Colonic mucosa (tissue), 4 donors: ENCODE results near the gene LLPH. TPM values are rescaled to one million over a fixed set of nuclear protein-coding genes. Genes with fewer than 3 reads are reported as not detected.

Source experiments
- DNase-seq: peaks from one replicate; pipeline ENCODE4 v3.0.0-alpha.2; 2020
- H3K27ac ChIP-seq: fragments of 200-600 bp; one replicate; pipeline ENCODE4 v1.8.0; 2021
- H3K27me3 ChIP-seq: fragments of 200-600 bp; one replicate; pipeline ENCODE4 v1.8.0; 2021
- H3K36me3 ChIP-seq: fragments of 200-600 bp; one replicate; pipeline ENCODE4 v1.8.0; 2021
- H3K4me1 ChIP-seq: fragments of 200-600 bp; one replicate; pipeline ENCODE4 v1.8.0; 2021; ENCODE audit warnings: mild to moderate bottlenecking
- H3K4me3 ChIP-seq: fragments of 200-600 bp; one replicate; pipeline ENCODE4 v1.8.0; 2021
- H3K9ac ChIP-seq, 2 donors: one replicate each; pipeline ENCODE4 v1.7.0; 2013; ENCODE audit warnings: control low read depth in 2 of 2, low read depth in 2 of 2, low read length in 2 of 2
- H3K9me3 ChIP-seq: fragments of 200-600 bp; one replicate; pipeline ENCODE4 v1.8.0; 2021
- CTCF ChIP-seq: fragments of 200-600 bp; IDR thresholded peaks from one replicate; pipeline ENCODE4 v1.8.0; 2022; ENCODE audit warnings: antibody characterized with exemption, mild to moderate bottlenecking
- intact Hi-C: fragments of 100-400 bp; cut with DNase I; formaldehyde crosslinking; loops from one replicate; pipeline ENCODE4 v1.14.1; 2022
- total RNA-seq, 2 donors: library from RNA; stranded (reverse); fragmentation: NEBNext Ultra II Directional in 1 of 2; extraction: Animal tissue kit (Norgen Biotek cat#: 25700) in 1 of 2; gene quantifications; one replicate each; pipeline ENCODE4 v1.2.1, GENCODE V29; 2021
- donor health status: healthy.
- donor health status: DM: no; HTN: no; CAD: no.
- donor health status: DM: no; HTN: no; CAD: no.

Gene LLPH
- total RNA-seq, 2 donors from 2014 or later = 21.0 to 28.5 TPM

- no peak for DNase-seq
- H3K4me3 ChIP-seq = no peak overlapping the region
- H3K36me3 ChIP-seq = no peaks in the 10 kb centered on the region
- H3K27ac ChIP-seq = no peak overlapping the region
- no peak overlapping the region for H3K9ac ChIP-seq
- intact Hi-C loops = no loop called here
- no peaks in the 10 kb centered on the region for H3K4me1 ChIP-seq
- H3K27me3 ChIP-seq = no peaks in the 10 kb centered on the region
- no peaks in the 10 kb centered on the region for H3K9me3 ChIP-seq
- no peak for TF ChIP-seq CTCF
Observed at GRCh38 chr12:66072135-66072534, 58.4 kb downstream of the LLPH start.

- no peaks in the 10 kb centered on the region for H3K9me3 ChIP-seq
- H3K27me3 ChIP-seq = no peaks in the 10 kb centered on the region
- TF ChIP-seq CTCF = no peak
- DNase-seq = no peak
- intact Hi-C loops = no loop called here
- H3K4me3 ChIP-seq = no peak overlapping the region
- H3K36me3 ChIP-seq = no peaks in the 10 kb centered on the region
- no peak overlapping the region for H3K27ac ChIP-seq
- no peaks in the 10 kb centered on the region for H3K4me1 ChIP-seq
- no peak overlapping the region for H3K9ac ChIP-seq
Observed at GRCh38 chr12:66071549-66071948, 59.0 kb downstream of the LLPH start.

GRCh38 chr12:66070378-66071120 is 60.0 kb downstream of the LLPH start:
- H3K27me3 ChIP-seq = no peaks in the 10 kb centered on the region
- no peaks in the 10 kb centered on the region for H3K9me3 ChIP-seq
- no peak overlapping the region for H3K27ac ChIP-seq
- TF ChIP-seq CTCF = no peak
- H3K4me1 ChIP-seq = no peaks in the 10 kb centered on the region
- no peak overlapping the region for H3K9ac ChIP-seq
- H3K36me3 ChIP-seq = no peaks in the 10 kb centered on the region
- no peak overlapping the region for H3K4me3 ChIP-seq
- intact Hi-C loops = no loop called here
- no peak for DNase-seq

- DNase-seq = no peak
- no peaks in the 10 kb centered on the region for H3K9me3 ChIP-seq
- no peak overlapping the region for H3K4me3 ChIP-seq
- no peak overlapping the region for H3K9ac ChIP-seq
- intact Hi-C loops = no loop called here
- no peak for TF ChIP-seq CTCF
- H3K4me1 ChIP-seq = no peaks in the 10 kb centered on the region
- H3K36me3 ChIP-seq = no peaks in the 10 kb centered on the region
- no peaks in the 10 kb centered on the region for H3K27me3 ChIP-seq
- no peak overlapping the region for H3K27ac ChIP-seq
Observed at GRCh38 chr12:66066929-66067523, 63.5 kb downstream of the LLPH start.

Other genes with a start within 250 kb of the LLPH start
- gene TMBIM4, start 39.2 kb upstream of the LLPH start, total RNA-seq = 100 to 1,000 TPM; 130 to 168 TPM
- gene IRAK3, start 58.5 kb upstream of the LLPH start, total RNA-seq = 1 to 10 TPM; 3.3 to 3.6 TPM
- 1 to 10 TPM; 4.5 to 5.2 TPM for gene HELB, start 171.7 kb upstream of the LLPH start, total RNA-seq